Mesenteric fat pad (tissue), 1 donor: ENCODE results near the gene CAMSAP2. TPM values are rescaled to one million over a fixed set of nuclear protein-coding genes. Genes with fewer than 3 reads are reported as not detected.

ENCODE experiments used
- DNase-seq: peaks from one replicate; pipeline ENCODE4 v3.0.0-alpha.2; 2020; ENCODE audit warnings: low spot score
- total RNA-seq: library from RNA; stranded (reverse); fragmentation: NEBNext Ultra II Directional; extraction: Animal tissue kit (Norgen Biotek cat#: 25700); gene quantifications from one replicate; pipeline ENCODE4 v1.2.1, GENCODE V29; 2021
- donor health status: DM: yes; HTN: yes; CAD: no.

The CAMSAP2 gene
- total RNA-seq, 1 donor from 2014 or later, result 36.4 TPM

- DNase-seq, result no peak
These were observed 100.2 kb downstream of the CAMSAP2 start for GRCh38 chr1:200838676-200839445.

GRCh38 chr1:200845360-200845759, 106.7 kb downstream of the CAMSAP2 start:
- DNase-seq, result no peak

GRCh38 chr1:200846398-200846797, 107.7 kb downstream of the CAMSAP2 start:
- no peak for DNase-seq

DNA sequence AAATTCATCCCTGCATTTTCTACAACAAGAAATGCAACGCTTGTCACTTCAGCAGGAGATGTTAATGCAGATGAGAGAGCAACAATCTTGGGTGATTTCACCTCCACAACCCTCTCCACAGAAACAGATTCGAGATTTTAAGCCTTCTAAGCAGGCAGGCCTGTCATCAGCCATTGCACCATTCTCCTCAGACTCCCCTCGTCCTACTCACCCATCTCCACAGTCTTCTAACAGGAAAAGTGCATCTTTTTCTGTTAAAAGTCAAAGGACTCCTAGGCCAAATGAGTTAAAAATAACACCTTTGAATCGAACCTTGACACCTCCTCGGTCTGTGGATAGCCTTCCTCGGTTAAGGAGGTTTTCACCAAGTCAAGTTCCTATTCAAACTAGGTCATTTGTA, 110.7 kb downstream of the CAMSAP2 start:
- no peak for DNase-seq

DNA sequence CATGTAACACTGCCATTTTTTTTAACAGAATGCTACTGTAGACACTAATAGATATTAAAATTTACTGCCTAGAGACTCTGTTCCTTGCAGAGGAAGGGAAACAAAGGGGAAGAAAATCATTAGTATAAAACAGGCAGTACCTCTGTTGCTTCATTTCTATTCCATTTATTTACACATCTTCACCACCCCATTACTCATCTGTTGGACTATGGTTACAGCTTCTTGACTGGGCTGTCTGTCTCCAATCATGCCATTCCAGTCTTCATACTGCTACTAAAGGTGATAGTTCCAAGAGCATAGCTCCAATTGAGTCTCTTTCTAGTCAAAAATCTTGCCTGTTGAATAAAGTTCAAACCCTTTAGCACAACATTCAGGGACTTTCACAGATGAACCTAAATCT, 111.9 kb downstream of the CAMSAP2 start:
- DNase-seq, result no peak

GRCh38 chr1:200856716-200857357, 118.1 kb downstream of the CAMSAP2 start:
- DNase-seq, result no peak

DNA sequence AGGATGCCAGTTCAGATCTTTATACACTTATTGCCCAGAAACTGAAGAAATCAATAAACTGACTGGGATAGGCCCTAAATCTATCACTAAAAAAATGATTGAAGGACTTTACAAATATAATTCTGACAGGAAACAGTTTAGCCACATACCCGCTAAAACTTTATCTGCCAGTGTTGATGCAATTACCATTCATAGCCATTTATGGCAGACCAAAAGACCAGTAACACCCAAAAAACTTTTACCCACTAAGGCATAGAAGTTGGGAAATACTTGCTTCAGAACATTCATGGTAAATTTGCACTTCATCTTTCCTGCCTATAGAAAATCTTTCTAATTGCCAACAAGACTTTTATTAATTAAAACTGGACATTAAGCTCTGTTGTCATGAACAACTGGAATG, 119.1 kb downstream of the CAMSAP2 start:
- DNase-seq, result no peak

GRCh38 chr1:200861937-200862647, 123.4 kb downstream of the CAMSAP2 start:
- DNase-seq, result no peak

DNA sequence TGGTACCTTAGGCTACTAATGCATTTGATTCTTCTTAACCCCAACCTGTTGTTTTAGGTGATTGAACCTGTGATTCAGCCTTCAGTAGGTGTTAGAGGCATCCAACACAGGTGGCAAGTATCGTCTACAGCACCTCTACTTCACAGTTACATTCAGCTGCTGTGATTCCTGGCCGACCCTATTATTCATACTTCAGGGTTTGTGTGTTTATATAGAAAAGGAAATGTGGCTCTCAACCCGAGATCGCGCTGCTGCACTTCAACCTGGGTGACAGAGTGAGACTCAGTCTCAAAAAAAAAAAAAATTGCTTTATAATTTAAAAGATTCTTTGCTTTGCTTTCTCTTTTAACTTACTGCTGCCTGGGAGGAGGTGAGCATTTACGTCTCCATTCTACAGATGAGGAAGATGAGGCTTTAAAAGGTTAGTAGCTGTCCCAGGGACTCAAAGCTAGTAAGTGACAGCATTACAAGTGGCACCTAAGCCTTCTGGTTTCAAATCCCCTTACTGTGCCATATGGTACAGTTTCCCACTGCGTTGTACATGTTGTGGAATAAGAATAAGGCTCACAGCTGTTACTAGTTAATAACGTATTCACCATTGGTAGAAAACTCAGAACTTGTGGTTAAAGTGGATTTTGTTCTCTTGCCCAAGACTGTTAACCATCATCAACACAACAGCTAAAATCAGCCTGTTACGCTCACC, 124.2 kb downstream of the CAMSAP2 start:
- DNase-seq, result no peak

- DNase-seq, result no peak
These were observed 127.4 kb downstream of the CAMSAP2 start for GRCh38 chr1:200866116-200866515.

GRCh38 chr1:200866521-200866920, 127.8 kb downstream of the CAMSAP2 start:
- no peak for DNase-seq

- DNase-seq, result no peak
These were observed 128.5 kb downstream of the CAMSAP2 start for GRCh38 chr1:200867018-200867811.

GRCh38 chr1:200869376-200869752, 130.7 kb downstream of the CAMSAP2 start:
- DNase-seq, result no peak

- DNase-seq, result no peak
These were observed 131.2 kb downstream of the CAMSAP2 start for GRCh38 chr1:200869753-200870391.

DNA sequence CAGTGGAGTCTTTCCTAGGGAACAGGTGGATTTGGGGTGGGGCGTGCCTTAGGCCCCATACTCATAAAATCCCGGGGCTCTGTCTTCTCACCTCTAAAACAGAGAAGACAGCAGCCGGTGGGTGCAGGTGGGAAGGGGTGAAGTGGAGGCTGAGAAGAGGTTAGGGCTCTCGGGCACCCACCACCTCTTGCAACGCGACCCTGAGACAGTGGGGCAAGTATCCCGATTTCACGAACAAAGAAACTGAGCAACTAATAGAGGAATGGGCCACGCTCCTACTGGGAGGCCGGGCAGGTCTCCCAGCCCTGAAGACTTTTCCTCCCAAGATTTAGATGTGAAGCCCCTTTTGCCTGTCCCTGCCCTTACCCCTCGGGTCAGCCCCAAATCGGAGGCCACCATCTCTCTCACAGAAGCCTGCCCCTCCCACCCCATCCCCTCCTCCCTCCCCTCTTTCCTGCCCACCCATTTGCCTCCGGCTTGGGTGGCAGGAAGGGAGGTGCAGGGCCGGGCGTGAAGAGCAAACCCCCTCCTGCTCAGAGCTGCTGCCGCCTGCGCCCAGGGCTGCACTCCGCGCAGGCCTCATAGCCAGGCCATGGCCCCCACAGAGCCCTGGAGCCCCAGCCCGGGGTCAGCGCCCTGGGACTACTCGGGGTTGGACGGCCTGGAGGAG, 133.9 kb downstream of the CAMSAP2 start, which contains the start of gene GPR25:
Gene GPR25 (plus strand): TSS at position 536 of the 670 bp plus-strand sequence. CDS start 57 bp downstream, at position 593.
- DNase-seq, result no peak

- no peak for DNase-seq
These were observed 134.5 kb downstream of the CAMSAP2 start for GRCh38 chr1:200873116-200873670.

DNA sequence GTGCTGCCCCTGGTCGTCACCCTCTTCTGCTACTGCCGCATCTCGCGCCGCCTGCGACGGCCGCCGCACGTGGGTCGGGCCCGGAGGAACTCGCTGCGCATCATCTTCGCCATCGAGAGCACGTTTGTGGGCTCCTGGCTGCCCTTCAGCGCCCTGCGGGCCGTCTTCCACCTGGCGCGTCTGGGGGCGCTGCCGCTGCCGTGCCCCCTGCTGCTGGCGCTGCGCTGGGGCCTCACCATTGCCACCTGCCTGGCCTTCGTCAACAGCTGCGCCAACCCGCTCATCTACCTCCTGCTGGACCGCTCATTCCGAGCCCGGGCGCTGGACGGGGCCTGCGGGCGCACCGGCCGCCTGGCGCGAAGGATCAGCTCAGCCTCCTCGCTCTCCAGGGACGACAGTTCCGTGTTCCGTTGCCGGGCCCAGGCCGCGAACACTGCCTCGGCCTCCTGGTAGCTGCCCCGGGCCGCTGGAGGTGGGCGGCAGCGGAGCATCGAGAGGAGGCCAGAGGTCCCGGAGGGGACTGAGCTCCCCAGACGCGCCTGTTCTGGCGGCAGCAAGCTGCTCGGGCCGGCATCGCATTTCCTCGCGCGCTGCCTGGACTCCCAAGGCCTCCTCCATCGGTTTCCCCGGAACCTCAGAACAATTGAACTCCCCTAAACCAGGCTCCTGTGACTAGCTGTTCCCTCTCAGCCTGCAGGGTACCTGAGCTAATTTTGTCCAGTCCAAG, 135.1 kb downstream of the CAMSAP2 start:
- DNase-seq, result no peak

GRCh38 chr1:200874694-200875093, 136.0 kb downstream of the CAMSAP2 start:
- no peak for DNase-seq

- no peak for DNase-seq
These were observed 136.7 kb downstream of the CAMSAP2 start for GRCh38 chr1:200875416-200875815.
